Erythroblast (primary cell): Measurements from ENCODE around the gene ZDHHC16.

Source experiments
- GATA1 ChIP-seq: IDR thresholded peaks from 2 replicates; pipeline ENCODE4 v1.6.1; 2011; ENCODE audit warnings: low read depth, mild to moderate bottlenecking, control low read depth, low read length, moderate library complexity
- POLR2A ChIP-seq: IDR thresholded peaks from 2 replicates; pipeline ENCODE4 v1.6.1; 2011; ENCODE audit warnings: mild to moderate bottlenecking, low read length

GRCh38 chr10:97459111-97459510, 13.1 kb downstream of the ZDHHC16 start:
- TF ChIP-seq POLR2A (no peak), GATA1 (no peak)
